IMR-90 (cell line): ENCODE measurements around the gene AGAP1.

Experiments
- BHLHE40 ChIP-seq: fragments of 150-350 bp; IDR thresholded peaks from 2 replicates; pipeline ENCODE4 v1.6.1; 2016; ENCODE audit warnings: mild to moderate bottlenecking, low read depth, low read length
- CEBPB ChIP-seq: IDR thresholded peaks from 2 replicates; pipeline ENCODE4 v1.6.1; 2012; ENCODE audit warnings: low read depth, low read length, improper control_type of control experiment
- CTCF ChIP-seq: conservative IDR thresholded peaks from 2 replicates; pipeline ENCODE4 v1.5.1; 2012; ENCODE audit warnings: mild to moderate bottlenecking, low read depth, low read length, improper control_type of control experiment
- MAFK ChIP-seq: IDR thresholded peaks from 2 replicates; pipeline ENCODE4 v1.6.1; 2012; ENCODE audit warnings: low read depth, low read length, improper control_type of control experiment
- MAZ ChIP-seq: IDR thresholded peaks from 2 replicates; pipeline ENCODE4 v1.6.1; 2012; ENCODE audit warnings: low read depth, mild to moderate bottlenecking, low read length, improper control_type of control experiment, moderate library complexity, borderline replicate concordance
- MXI1 ChIP-seq: IDR thresholded peaks from 2 replicates; pipeline ENCODE4 v1.6.1; 2012; ENCODE audit warnings: low read depth, mild to moderate bottlenecking, low read length, moderate library complexity, borderline replicate concordance
- NFE2L2 ChIP-seq: fragments of 150-350 bp; IDR thresholded peaks from 2 replicates; pipeline ENCODE4 v1.6.1; 2016; ENCODE audit warnings: low read depth, mild to moderate bottlenecking, low read length
- POLR2A ChIP-seq: IDR thresholded peaks from 2 replicates; pipeline ENCODE4 v1.6.1; 2012; ENCODE audit warnings: mild to moderate bottlenecking, low read depth, low read length
- RAD21 ChIP-seq: IDR thresholded peaks from 2 replicates; pipeline ENCODE4 v1.6.1; 2012; ENCODE audit warnings: low read length, improper control_type of control experiment
- RCOR1 ChIP-seq: IDR thresholded peaks from 2 replicates; pipeline ENCODE4 v1.6.1; 2012; ENCODE audit warnings: mild to moderate bottlenecking, low read length, improper control_type of control experiment; ENCODE audit not compliant: insufficient replicate concordance
- SMC3 ChIP-seq: fragments of 150-350 bp; IDR thresholded peaks from 2 replicates; pipeline ENCODE4 v1.6.1; 2016; ENCODE audit warnings: low read depth, mild to moderate bottlenecking, antibody characterized with exemption, low read length, moderate library complexity
- USF2 ChIP-seq: fragments of 150-350 bp; IDR thresholded peaks from 2 replicates; pipeline ENCODE4 v1.6.1; 2017; ENCODE audit warnings: mild to moderate bottlenecking, antibody characterized with exemption, low read length, low read depth
- TF ChIP-seq, protein P1 (sequence below): fragments of 150-350 bp; IDR thresholded peaks from 2 replicates; pipeline ENCODE4 v1.6.1; 2016; ENCODE audit warnings: low read depth, mild to moderate bottlenecking, low read length, moderate library complexity, borderline replicate concordance

DNA sequence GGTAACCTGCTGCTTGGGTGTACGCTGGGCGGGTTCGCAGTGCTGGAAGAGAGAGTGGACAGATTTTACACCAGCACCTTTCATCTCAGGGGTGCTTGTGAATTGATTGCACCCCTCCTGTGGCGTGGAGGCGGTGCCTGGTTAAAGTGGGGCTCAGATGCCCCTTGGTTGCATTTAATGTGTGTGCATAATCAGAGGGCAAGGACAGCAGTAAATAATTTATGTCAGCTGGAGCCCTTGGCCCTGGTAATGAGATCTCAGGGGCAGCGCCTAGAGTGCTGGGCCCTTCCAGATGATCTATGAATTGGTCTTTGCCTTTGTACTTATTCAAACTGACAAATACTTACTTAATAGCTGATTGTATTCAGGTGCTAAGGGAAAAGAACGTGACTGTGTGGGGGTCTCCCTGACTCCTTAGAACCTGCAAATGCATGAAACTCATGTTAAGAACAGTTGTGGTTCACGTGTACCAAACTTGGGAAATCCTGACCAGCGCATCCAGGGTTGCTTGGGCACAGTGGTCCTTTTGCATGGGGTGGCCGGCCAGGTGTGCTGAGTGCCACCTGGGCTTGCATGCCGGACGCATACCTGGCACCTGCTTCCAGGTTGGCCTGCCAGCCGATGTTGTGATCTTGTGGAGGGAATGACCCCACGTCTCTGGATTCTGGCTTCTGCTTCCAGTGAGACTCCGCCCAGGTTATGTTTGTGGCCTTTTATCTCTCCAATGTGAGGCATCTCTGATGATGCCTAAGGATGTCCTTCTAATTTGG is 118.5 kb downstream of the AGAP1 start:
- no peak for TF ChIP-seq NFE2L2
- no peak for TF ChIP-seq CTCF
- no peak for TF ChIP-seq SMC3
- TF ChIP-seq MAZ = no peak
- TF ChIP-seq BHLHE40 = no peak
- TF ChIP-seq, protein P1, sequence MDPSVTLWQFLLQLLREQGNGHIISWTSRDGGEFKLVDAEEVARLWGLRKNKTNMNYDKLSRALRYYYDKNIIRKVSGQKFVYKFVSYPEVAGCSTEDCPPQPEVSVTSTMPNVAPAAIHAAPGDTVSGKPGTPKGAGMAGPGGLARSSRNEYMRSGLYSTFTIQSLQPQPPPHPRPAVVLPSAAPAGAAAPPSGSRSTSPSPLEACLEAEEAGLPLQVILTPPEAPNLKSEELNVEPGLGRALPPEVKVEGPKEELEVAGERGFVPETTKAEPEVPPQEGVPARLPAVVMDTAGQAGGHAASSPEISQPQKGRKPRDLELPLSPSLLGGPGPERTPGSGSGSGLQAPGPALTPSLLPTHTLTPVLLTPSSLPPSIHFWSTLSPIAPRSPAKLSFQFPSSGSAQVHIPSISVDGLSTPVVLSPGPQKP = no peak
- no peak for TF ChIP-seq USF2
- no peak for TF ChIP-seq POLR2A
- TF ChIP-seq MXI1 = no peak
- no peak for TF ChIP-seq RAD21
- TF ChIP-seq CEBPB = no peak
- no peak for TF ChIP-seq MAFK
- TF ChIP-seq RCOR1 = no peak
